ENCODE results near the gene GAA. TPM values are rescaled to one million over a fixed set of nuclear protein-coding genes. Genes with fewer than 3 reads are reported as not detected.

Gene GAA
- total and polyA plus RNA-seq, 2 of the 8 experiments (the other 6 are each of a cell fraction or from before 2014, with no cell fraction given), result 14.8 to 30.0 TPM

DNA sequence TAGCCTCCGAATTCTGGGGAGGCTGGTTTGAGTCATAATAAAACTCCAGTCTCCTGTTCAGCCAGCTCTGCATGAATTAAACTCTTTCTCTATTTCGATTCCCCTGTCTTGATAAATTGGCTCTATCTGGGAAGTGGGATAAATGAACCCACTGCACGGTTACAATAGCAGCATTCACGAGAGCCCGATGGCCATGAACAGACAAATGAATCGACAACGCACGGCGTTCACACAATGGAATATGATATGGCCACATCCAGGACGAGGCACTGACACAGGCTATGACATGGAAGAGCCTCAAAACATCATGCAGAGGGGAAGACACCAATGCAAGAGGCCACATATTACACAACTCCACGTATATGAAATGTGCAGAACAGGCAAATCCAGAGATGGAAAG, 62.8 kb downstream of the GAA start:
- Histone ChIP-seq H3K23ac (ENCODE audit: insufficient read length) (no peak overlapping the region), H2BK12ac (ENCODE audit: low read depth, low read length) (no peak overlapping the region), H3K23me2 (ENCODE audit: low read depth, low read length) (no peaks in the 10 kb centered on the region), H4K8ac (ENCODE audit: extremely low read depth, insufficient read depth, low read length) (no peak overlapping the region), H3K4me2 (ENCODE audit: insufficient read depth in 1 of 2, low read depth in 2 of 2, low read length in 2 of 2) (no peak overlapping the region), H3K18ac (ENCODE audit: extremely low read depth, low read length) (no peak overlapping the region), H4K20me1 (replicated peaks in 1 of 2; ENCODE audit: control insufficient read depth in 1 of 2, insufficient read depth in 2 of 2, low read length in 2 of 2) (no peaks in the 10 kb centered on the region), H4K5ac (ENCODE audit: insufficient read length, low read depth, low read length) (no peak overlapping the region), H2BK20ac (ENCODE audit: low read length) (no peak overlapping the region), H3K27me3 (replicated peaks in 1 of 4; ENCODE audit: control insufficient read depth in 3 of 4, extremely low read depth in 1 of 4, insufficient read depth in 3 of 4, low read length in 3 of 4) (no peaks in the 10 kb centered on the region), H3K79me1 (ENCODE audit: low read depth, low read length) (no peaks in the 10 kb centered on the region), H3K4me1 (replicated peaks in 1 of 4; ENCODE audit: control insufficient read depth in 3 of 4, insufficient read depth in 4 of 4, low read length in 3 of 4) (peaks cover 5 to 13% (median 7%) of the 10 kb centered on the region in 4 experiments), H4K91ac (replicated peaks; ENCODE audit: insufficient read length, low read length) (no peak overlapping the region), H3K27ac (ENCODE audit: low read depth, low read length) (no peak overlapping the region), H3K79me2 (ENCODE audit: control insufficient read depth in 1 of 2, insufficient read depth in 2 of 2, low read length in 2 of 2) (no peaks in the 10 kb centered on the region), H3K14ac (ENCODE audit: insufficient read length) (no peak overlapping the region), H3K4me3 (ENCODE audit: extremely low read depth in 1 of 4, insufficient read depth in 2 of 4, low read depth in 3 of 4, low read length in 4 of 4) (no peak overlapping the region), H3K9ac (replicated peaks in 1 of 4; ENCODE audit: extremely low read depth in 1 of 4, low read depth in 3 of 4, low read length in 3 of 4) (no peak overlapping the region), H2AK5ac (ENCODE audit: low read depth, low read length) (no peak overlapping the region), H3K4ac (replicated peaks; ENCODE audit: insufficient read length, low read depth, low read length) (no peak overlapping the region), H2BK5ac (ENCODE audit: low read depth, low read length) (no peak overlapping the region), H3K56ac (replicated peaks; ENCODE audit: insufficient read length, low read depth, low read length) (no peak overlapping the region), H3K36me3 (ENCODE audit: control insufficient read depth in 2 of 4, insufficient read depth in 4 of 4, low read length in 3 of 4) (no peaks in the 10 kb centered on the region), H2BK120ac (replicated peaks; ENCODE audit: low read depth, low read length) (no peak overlapping the region), H2BK15ac (ENCODE audit: low read length) (no peak overlapping the region), H3K9me3 (ENCODE audit: insufficient read depth in 2 of 2, low read depth in 1 of 2, low read length in 1 of 2) (no peaks in the 10 kb centered on the region), H2AFZ (ENCODE audit: low read length) (no peak overlapping the region)
- CTCF ChIA-PET (ENCODE audit: partially characterized antibody), result interaction anchor here (1.2 to 2.0 kb wide), 4 partner anchors 14 to 88 kb away, joined by 3 to 7 read pairs (median 4); no protein-coding TSS in a partner anchor
- TF ChIP-seq BACH1 (IDR thresholded peaks at IDR 0.05; ENCODE audit: low read length) (no peak), CHD2 (IDR thresholded peaks at IDR 0.05; ENCODE audit: low read length) (no peak), NRF1 (IDR thresholded peaks at IDR 0.05; ENCODE audit: low read depth, low read length) (no peak), SIN3A (conservative IDR thresholded peaks at IDR 0.05 in 1 of 2, IDR thresholded peaks at IDR 0.05 in 1 of 2; ENCODE audit: low read depth in 1 of 2, low read length in 2 of 2) (no peak), HDAC2 (IDR thresholded peaks at IDR 0.05; ENCODE audit: borderline replicate concordance in 1 of 2, low read depth in 2 of 2, low read length in 2 of 2) (no peak), TCF12 (IDR thresholded peaks at IDR 0.05; ENCODE audit: low read depth, low read length) (no peak), EGR1 (IDR thresholded peaks at IDR 0.05; ENCODE audit: borderline replicate concordance, low read depth, low read length) (no peak), SP1 (IDR thresholded peaks at IDR 0.05; ENCODE audit: low read depth, low read length) (no peak), RXRA (IDR thresholded peaks at IDR 0.05; ENCODE audit: insufficient read depth, low read depth, low read length) (no peak), TAF1 (IDR thresholded peaks at IDR 0.05; ENCODE audit: low read depth, low read length) (no peak)
- DNase-seq (ENCODE audit: low read depth in 1 of 2, low spot score in 2 of 2), result no peak
- FAIRE-seq, result no peak
- 89% methylated on average over 11 of the region's 11 CpGs; no CpG with 5 or more reads in 1 of the 2 experiments for WGBS, 2 experiments (ENCODE audit: extremely low coverage in 1 of 2, insufficient coverage in 1 of 2, insufficient read length in 1 of 2, insufficient replicate concordance in 2 of 2, low coverage in 1 of 2, low lambda C conversion rate in 2 of 2, missing lambda C conversion rate in 1 of 2)
- POLR2A ChIA-PET (ENCODE audit: partially characterized antibody), result interaction anchor here (0.9 kb wide), 1 partner anchor 18 kb away, joined by 4 read pairs; no protein-coding TSS in a partner anchor
